NOMO-1 (cell line): ENCODE data around the gene MYO1C.
"Not testable (repeated sequence)": the region's sequence is repeated elsewhere in the genome, so short reads cannot be mapped to it uniquely, and the experiment has no call there.

Source experiments
- DNase-seq, 2 experiments: peaks; one replicate each; lab custom pipeline; 2025; ENCODE audit not compliant: unreplicated experiment in 2 of 2; lab: John Stamatoyannopoulos, UW

The MYO1C gene

GRCh38 chr17:1440921-1441320 lies 51.6 kb downstream of the MYO1C start:
- DNase-seq: no peak

GRCh38 chr17:1438593-1439083 lies 53.8 kb downstream of the MYO1C start:
- no peak for DNase-seq

GRCh38 chr17:1435326-1435725 lies 57.2 kb downstream of the MYO1C start:
- DNase-seq: no peak

- DNase-seq: no peak
Observed at GRCh38 chr17:1434150-1434549, 58.3 kb downstream of the MYO1C start.

GRCh38 chr17:1431631-1432104 lies 60.8 kb downstream of the MYO1C start:
- DNase-seq: no peak

GRCh38 chr17:1423456-1424135 lies 68.9 kb downstream of the MYO1C start:
- DNase-seq: no peak

- no peak for DNase-seq
Observed at GRCh38 chr17:1422885-1423284, 69.6 kb downstream of the MYO1C start.

GRCh38 chr17:1421470-1421869 lies 71.0 kb downstream of the MYO1C start:
- DNase-seq: no peak

GRCh38 chr17:1420981-1421380 lies 71.5 kb downstream of the MYO1C start:
- no peak for DNase-seq

- DNase-seq: no peak
Observed at GRCh38 chr17:1420163-1420562, 72.3 kb downstream of the MYO1C start.

GRCh38 chr17:1418476-1418875 lies 74.0 kb downstream of the MYO1C start:
- DNase-seq: not testable (repeated sequence)

- no peak for DNase-seq
Observed at GRCh38 chr17:1416414-1416813, 76.1 kb downstream of the MYO1C start.

- DNase-seq: no peak
Observed at GRCh38 chr17:1414634-1415033, 77.9 kb downstream of the MYO1C start.
